Measurements from ENCODE around the gene VPS37C. TPM values are rescaled to one million over a fixed set of nuclear protein-coding genes. Genes with fewer than 3 reads are reported as not detected.

VPS37C gene
- total RNA-seq, 1 donor from 2014 or later, result 28.1 TPM

DNA sequence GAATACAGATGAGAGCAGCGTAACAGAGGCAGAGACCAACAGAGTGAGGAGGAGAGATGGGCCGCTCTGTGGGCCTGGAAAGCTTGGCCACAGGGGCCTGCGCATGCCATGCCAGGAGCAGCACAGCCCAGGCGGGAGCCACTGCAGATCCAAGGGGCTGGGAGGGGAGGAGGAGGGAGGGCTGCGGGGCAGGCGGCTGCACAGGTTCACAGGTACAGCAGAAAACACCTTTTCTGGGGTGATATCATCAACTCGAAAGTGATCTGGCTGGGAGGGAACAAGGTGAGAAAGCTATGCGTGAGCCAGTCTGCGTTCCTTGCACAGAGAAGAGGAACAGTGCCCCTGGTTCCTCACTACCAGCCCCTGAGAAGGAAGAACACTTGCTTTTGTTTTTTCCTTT lies 14.8 kb downstream of the VPS37C start:
- DNase-seq (ENCODE audit: low spot score, unreplicated experiment), result no peak
- TF ChIP-seq CTCF (IDR thresholded peaks at IDR 0.05; ENCODE audit: unreplicated experiment), result no peak
- Mint-ChIP-seq H3K36me3 (ENCODE audit: insufficient read depth) (no peaks in the 10 kb centered on the region), H3K9me3 (ENCODE audit: low read depth) (no peaks in the 10 kb centered on the region), H3K27me3 (no peaks in the 10 kb centered on the region), H3K4me3 (ENCODE audit: low read depth) (no peak overlapping the region), H3K27ac (peak overlapping the region; percentile 63), H3K4me1 (ENCODE audit: low read depth) (peaks cover 32% of the 10 kb centered on the region)

DNA sequence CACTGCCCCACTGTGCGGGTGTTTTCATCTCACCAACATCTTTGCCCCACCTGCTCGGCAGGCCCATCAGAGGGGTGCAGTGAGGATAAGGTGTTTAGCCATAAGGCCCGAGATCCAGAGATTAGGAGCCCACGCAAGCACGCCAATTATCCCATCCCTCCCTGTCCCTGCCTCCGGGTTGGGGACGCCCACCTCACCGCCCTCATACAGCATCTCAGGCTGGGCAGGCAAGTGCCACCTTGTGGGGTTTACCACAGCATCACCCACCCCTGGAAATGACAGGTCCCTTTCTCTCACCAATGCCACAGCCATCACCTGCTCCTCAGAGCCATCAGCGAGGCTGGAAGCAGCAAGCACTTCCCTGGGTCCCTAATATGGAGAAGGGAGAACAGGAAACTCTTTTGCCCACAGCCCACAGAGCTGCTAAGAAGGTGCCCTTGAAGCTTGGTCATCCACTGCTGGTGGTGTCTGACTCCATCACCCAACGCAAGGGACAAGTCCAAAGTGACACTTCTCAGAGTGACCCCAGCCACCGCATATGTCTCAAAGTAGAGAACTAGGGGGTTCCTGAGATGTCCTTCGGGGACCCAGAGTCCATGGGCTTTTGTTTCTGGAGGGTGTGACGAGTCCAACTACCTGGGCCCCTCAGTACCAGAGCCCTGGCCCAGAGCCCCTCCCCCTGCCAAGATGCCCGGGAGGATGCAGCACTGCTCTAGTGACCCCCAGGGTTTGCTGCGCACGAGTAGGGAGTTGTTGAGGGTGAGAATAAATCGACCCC lies 15.8 kb downstream of the VPS37C start:
- Mint-ChIP-seq H3K9me3 (ENCODE audit: low read depth) (no peaks in the 10 kb centered on the region), H3K27me3 (no peaks in the 10 kb centered on the region), H3K27ac (peak overlapping the region; percentile 67), H3K36me3 (ENCODE audit: insufficient read depth) (no peaks in the 10 kb centered on the region), H3K4me1 (ENCODE audit: low read depth) (peaks cover 22% of the 10 kb centered on the region), H3K4me3 (ENCODE audit: low read depth) (no peak overlapping the region)
- no peak for TF ChIP-seq CTCF (IDR thresholded peaks at IDR 0.05; ENCODE audit: unreplicated experiment)
- DNase-seq (ENCODE audit: low spot score, unreplicated experiment), result no peak

DNA sequence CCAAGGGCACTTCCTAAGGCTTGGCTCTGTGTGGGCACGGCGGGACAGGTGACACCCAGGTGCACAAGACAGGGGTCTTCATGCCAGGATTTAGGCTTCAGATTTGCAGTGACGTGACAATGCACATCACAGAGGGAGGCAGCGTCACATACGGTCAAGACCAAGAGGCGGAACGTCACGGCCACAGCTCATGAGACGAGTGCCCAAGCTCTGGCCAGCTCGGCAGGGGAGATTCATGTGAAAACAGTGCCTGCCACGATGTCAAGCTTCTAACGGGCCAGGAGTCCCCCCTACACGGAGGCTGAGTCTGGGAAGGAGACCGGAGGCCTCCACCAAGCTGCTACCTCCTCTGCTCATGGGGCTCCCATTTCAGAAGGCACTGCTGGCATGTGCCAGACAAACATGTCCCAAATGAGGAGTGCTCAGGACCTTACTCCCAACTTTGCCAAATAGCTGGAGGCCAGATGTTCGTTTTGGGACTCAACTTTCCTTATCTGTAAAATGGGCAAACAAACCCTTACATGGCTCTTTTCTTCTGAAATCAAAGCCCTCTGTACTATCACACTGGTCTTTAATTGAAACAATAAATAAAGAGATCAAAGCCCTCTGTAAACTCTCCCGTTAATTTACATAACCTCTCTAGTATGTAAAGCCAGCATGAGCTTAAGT lies 16.6 kb downstream of the VPS37C start:
- Mint-ChIP-seq H3K27me3 (no peaks in the 10 kb centered on the region), H3K36me3 (ENCODE audit: insufficient read depth) (no peaks in the 10 kb centered on the region), H3K4me3 (ENCODE audit: low read depth) (no peak overlapping the region), H3K4me1 (ENCODE audit: low read depth) (peaks cover 14% of the 10 kb centered on the region), H3K27ac (no peak overlapping the region), H3K9me3 (ENCODE audit: low read depth) (no peaks in the 10 kb centered on the region)
- no peak for TF ChIP-seq CTCF (IDR thresholded peaks at IDR 0.05; ENCODE audit: unreplicated experiment)
- no peak for DNase-seq (ENCODE audit: low spot score, unreplicated experiment)

GRCh38 chr11:61142424-61142823 lies 18.8 kb downstream of the VPS37C start:
- no peak for TF ChIP-seq CTCF (IDR thresholded peaks at IDR 0.05; ENCODE audit: unreplicated experiment)
- Mint-ChIP-seq H3K4me1 (ENCODE audit: low read depth) (peaks cover 2% of the 10 kb centered on the region), H3K36me3 (ENCODE audit: insufficient read depth) (peaks cover 3% of the 10 kb centered on the region), H3K27me3 (no peaks in the 10 kb centered on the region), H3K4me3 (ENCODE audit: low read depth) (no peak overlapping the region), H3K9me3 (ENCODE audit: low read depth) (no peaks in the 10 kb centered on the region), H3K27ac (no peak overlapping the region)
- no peak for DNase-seq (ENCODE audit: low spot score, unreplicated experiment)

DNA sequence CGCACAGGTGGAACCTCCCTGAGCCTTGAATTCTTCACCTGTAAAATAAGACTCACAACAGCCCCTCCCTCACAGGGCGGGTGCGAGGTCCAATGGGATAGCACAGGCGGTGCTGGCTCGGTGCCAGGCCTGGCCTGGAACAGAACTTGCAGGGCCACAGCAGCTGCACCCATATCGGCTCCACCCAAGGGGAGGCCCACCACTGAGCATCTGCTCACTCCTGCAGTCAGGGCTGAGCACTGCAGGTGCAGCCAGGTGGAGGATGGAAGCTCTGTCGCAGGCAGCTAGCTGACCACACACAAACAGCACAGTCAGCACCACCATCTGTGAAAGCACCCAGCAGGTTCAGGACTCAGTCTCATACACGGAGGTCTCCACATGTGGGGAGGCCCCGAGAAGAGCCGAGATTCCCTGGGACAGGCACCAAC lies 19.6 kb downstream of the VPS37C start:
- Mint-ChIP-seq H3K27me3 (no peaks in the 10 kb centered on the region), H3K27ac (no peak overlapping the region), H3K9me3 (ENCODE audit: low read depth) (no peaks in the 10 kb centered on the region), H3K4me1 (ENCODE audit: low read depth) (peaks cover 2% of the 10 kb centered on the region), H3K4me3 (ENCODE audit: low read depth) (no peak overlapping the region), H3K36me3 (ENCODE audit: insufficient read depth) (peaks cover 7% of the 10 kb centered on the region)
- DNase-seq (ENCODE audit: low spot score, unreplicated experiment), result no peak
- TF ChIP-seq CTCF (IDR thresholded peaks at IDR 0.05; ENCODE audit: unreplicated experiment), result no peak

All from progenitor cell of endocrine pancreas (in vitro differentiated cells).